AG04449 (cell line): ENCODE measurements around the gene MAN1C1.

Source experiments
- CTCF ChIA-PET: fragments of 350-600 bp; formaldehyde crosslinking; extraction: SDS; loops from one replicate; lab custom pipeline; 2021; ENCODE audit warnings: antibody characterized with exemption; lab: Yijun Ruan, JAX
- POLR2A ChIA-PET: fragments of 400-600, 350-600 bp; formaldehyde crosslinking; extraction: SDS; loops from one replicate; lab custom pipeline; 2020; ENCODE audit warnings: antibody characterized with exemption, inconsistent platforms; lab: Yijun Ruan, JAX
- DNase-seq: peaks from one replicate; pipeline ENCODE4 v3.0.0-alpha.2; 2010; ENCODE audit warnings: low read depth, low spot score
- H3K4me3 ChIP-seq: 2 replicates; pipeline ENCODE4 v1.5.1; 2011; ENCODE audit warnings: low read depth, mild to moderate bottlenecking, control low read depth, low read length
- CTCF ChIP-seq: IDR thresholded peaks from one replicate; pipeline ENCODE4 v1.5.1; 2011; ENCODE audit warnings: mild to moderate bottlenecking, moderate library complexity, low read length, control low read depth, inconsistent platforms; ENCODE audit not compliant: insufficient read depth; ENCODE audit errors: missing control alignments

MAN1C1 gene

DNA sequence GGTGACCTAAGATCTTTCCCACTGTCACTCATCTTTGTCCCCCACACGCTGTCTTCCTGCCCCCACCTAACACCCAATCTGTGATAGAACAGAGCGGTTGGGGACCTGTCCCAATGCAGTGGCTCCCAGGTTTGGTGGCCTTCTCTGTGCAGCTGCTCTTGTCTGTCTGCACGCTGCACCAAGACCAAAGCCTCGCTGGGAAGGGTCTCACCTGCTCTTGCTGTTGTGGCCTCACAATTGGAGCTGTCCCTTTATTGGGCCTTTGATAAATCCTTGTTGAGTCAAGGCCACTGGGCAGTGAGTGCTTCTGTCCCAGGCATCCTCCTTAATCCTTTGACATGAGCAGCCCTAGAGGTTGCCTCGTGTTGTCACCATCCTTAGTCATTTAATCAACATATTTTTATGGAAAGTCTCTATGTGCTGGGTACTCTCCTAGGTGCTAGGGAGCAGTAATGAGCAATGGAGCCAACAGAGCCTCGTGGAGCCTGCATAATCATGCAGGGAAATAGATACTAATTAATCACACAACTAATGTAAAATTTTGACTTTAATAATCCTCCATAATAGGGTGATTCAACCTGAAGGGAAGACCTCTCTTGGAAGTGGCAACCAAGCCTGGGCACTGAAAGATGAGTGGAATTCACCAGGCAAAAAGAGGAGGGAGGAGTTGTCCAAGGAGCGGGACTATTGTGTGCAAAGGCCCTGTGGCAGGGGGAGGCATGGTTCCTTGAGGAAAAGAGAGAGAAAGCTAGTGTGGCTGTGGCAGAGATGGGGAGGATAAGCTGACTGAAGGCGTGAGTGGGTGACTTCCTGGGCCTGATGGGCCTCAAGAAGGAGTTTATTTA is 57.6 kb downstream of the MAN1C1 start:
- no peak for DNase-seq
- TF ChIP-seq CTCF, result no peak
- ChIA-PET CTCF (no interaction called here), POLR2A (no interaction called here)
- no peak overlapping the region for H3K4me3 ChIP-seq

- ChIA-PET CTCF (no interaction called here), POLR2A (no interaction called here)
- TF ChIP-seq CTCF, result no peak
- no peak for DNase-seq
- no peak overlapping the region for H3K4me3 ChIP-seq
Observed at GRCh38 chr1:25674807-25675084, 58.2 kb downstream of the MAN1C1 start.

DNA sequence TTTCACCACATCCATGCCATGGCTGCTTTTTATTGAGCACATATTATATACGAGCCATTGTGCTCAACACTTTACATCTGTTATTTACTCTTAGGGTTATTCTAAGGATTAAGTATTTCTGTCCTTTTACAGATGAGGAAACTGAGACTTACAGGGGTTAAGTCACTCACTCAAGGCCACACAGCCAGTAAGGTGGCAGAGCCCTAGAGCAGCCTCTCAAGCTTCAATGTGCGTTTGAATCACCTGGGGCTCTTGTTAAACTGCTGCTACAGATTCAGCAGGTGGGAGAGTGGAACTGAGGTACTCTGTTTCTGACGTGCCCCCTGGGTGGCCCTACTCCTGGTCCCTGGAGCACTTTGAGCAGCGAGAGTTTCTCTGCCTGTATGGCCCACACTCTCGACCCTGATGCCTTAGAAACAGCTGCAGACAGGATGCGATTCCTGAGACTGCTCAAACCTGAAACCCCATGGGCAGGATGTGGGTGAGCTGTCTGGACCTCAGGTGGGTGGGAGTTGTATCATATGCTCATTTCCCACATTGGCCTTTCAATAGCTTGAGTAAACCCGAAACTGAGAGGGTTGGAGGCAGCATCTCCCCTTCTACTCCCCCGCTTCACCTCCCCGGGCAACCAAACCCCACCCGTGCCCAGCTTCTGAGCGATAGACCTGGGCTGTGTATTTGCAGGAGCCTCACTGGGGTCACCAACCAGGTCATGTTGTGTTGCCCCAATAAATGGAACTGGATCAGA is 59.3 kb downstream of the MAN1C1 start:
- POLR2A ChIA-PET, result no interaction called here
- DNase-seq, result no peak
- H3K4me3 ChIP-seq, result no peak overlapping the region
- TF ChIP-seq CTCF, result no peak
- CTCF ChIA-PET, result no interaction called here

DNA sequence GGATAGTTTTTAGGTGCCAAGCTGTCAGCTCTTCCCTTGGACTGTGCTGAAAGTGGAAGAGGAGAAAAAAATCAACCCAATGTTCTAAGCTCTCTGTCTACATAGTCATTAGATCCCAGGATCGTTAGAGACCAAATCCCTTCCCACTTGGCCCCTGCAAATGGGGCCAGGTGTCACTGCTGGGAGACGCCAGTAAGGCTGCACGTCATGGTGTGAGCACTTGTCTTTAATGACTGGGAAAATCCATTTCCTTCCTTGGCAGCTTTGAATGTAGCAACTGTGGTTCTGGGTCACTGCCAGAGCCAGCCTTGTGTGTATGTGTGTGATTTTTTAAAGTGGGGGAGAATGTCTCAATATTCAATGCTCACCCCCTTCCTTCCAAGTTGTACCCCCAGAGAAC is 59.9 kb downstream of the MAN1C1 start:
- ChIA-PET POLR2A (interaction anchor here (0.7 kb wide), 1 partner anchor 735 kb away, joined by 3 read pairs; no protein-coding TSS in a partner anchor), CTCF (no interaction called here)
- no peak overlapping the region for H3K4me3 ChIP-seq
- TF ChIP-seq CTCF, result no peak
- no peak for DNase-seq

DNA sequence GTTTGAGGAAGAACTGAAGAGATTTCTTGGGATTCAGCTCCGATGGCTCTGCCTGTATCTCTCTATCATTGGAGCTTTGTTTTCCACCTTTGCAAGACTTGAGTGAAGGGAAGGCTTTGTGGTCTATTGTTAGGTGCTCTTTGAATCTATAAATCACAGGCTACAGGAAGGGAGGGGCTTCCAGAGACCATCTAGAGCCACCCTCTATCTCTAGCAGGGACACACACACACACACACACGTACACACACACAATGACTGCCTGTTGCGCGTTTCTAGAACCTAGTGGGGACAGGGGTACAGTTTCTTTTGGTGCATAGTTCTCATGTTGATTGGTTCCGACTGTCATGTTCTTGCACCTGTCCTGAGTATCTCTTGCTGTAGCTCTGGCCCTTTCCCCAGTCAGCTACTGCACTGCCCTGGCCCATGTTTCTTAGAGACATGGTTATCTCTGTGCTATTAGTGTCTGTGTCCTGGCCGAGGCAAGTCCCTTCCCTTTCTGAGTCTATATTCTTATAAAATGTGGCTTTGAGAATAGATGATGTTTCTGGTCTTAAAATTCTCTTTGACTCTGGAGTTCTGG is 60.7 kb downstream of the MAN1C1 start:
- ChIA-PET CTCF (no interaction called here), POLR2A (interaction anchor here (0.7 kb wide), 1 partner anchor 736 kb away, joined by 3 read pairs; no protein-coding TSS in a partner anchor)
- TF ChIP-seq CTCF, result no peak
- DNase-seq, result no peak
- H3K4me3 ChIP-seq, result no peak overlapping the region

DNA sequence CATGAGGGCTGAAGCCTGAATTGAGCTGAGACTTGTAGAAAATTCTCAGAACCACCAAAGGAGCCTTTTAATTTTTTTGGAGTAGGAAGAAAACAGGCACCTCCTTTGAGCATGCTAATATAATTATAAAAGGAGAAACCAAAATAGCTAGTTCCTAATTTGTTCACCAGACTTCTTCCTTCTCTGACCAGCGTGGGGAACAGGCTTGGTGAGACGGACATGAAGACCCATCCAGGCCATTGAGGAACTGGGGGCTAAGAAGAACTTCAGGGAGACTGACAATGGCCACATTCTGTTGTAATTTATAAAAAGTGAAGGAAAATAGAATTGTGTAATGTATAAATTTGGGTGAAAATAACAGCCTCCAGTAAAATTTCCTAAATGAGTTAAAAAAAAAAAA is 62.6 kb downstream of the MAN1C1 start:
- CTCF ChIA-PET, result interaction anchor here (0.8 to 1.3 kb wide), 2 partner anchors 14 kb away, joined by 4 to 5 read pairs; no protein-coding TSS in a partner anchor
- H3K4me3 ChIP-seq, result no peak overlapping the region
- DNase-seq, result no peak
- POLR2A ChIA-PET, result no interaction called here
- no peak for TF ChIP-seq CTCF
